C4-2B (cell line): ENCODE measurements around the gene LRRC4C.
A peak's percentile ranks its signal among the peaks of the same experiment; 100 is the strongest.

ENCODE experiments used
- ZFX ChIP-seq: fragments of 450-650 bp; IDR thresholded peaks from 2 replicates; pipeline ENCODE4 v1.6.1; 2017
- TF ChIP-seq, protein P1 (sequence below): fragments of 450-650 bp; conservative IDR thresholded peaks from 2 replicates; pipeline ENCODE4 v1.5.1; 2017; ENCODE audit warnings: mild to moderate bottlenecking

DNA sequence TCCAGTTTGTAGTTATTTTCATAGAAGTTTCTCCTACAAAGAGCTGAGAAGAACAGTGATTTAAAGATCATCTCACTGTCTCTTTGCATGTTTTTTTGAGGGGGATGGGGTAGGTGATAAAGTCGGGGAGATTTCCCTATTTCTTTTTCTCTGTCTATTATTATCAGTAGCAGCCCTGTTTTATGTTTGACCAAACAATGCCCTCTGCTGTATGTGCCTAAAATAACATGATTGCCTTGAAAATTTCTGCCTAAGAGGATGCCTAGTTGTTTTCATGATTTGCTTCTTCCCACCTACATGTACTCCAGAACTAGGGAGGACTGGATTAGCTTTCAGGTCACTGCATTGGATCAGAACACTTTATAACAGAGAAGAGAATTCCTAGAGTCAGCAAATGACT lies 1330.2 kb downstream of the LRRC4C start:
- TF ChIP-seq, protein P1, sequence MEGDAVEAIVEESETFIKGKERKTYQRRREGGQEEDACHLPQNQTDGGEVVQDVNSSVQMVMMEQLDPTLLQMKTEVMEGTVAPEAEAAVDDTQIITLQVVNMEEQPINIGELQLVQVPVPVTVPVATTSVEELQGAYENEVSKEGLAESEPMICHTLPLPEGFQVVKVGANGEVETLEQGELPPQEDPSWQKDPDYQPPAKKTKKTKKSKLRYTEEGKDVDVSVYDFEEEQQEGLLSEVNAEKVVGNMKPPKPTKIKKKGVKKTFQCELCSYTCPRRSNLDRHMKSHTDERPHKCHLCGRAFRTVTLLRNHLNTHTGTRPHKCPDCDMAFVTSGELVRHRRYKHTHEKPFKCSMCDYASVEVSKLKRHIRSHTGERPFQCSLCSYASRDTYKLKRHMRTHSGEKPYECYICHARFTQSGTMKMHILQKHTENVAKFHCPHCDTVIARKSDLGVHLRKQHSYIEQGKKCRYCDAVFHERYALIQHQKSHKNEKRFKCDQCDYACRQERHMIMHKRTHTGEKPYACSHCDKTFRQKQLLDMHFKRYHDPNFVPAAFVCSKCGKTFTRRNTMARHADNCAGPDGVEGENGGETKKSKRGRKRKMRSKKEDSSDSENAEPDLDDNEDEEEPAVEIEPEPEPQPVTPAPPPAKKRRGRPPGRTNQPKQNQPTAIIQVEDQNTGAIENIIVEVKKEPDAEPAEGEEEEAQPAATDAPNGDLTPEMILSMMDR, result peak; percentile 70
- no peak for TF ChIP-seq ZFX
